Liver (tissue), 3 donors: Measurements from ENCODE around the gene CST3.

Source experiments
- CTCF ChIP-seq: fragments of 150-350 bp; IDR thresholded peaks from 2 replicates; pipeline ENCODE4 v1.5.1; 2017; ENCODE audit warnings: improper control_type of control experiment, low read depth, low read length; ENCODE audit not compliant: missing input control
- GABPA ChIP-seq, 2 donors: IDR thresholded peaks in 1 of 2; conservative IDR thresholded peaks in 1 of 2; 2 replicates each; pipeline ENCODE4 v1.6.1; 2016; ENCODE audit warnings: antibody characterized with exemption in 2 of 2, mild to moderate bottlenecking in 1 of 2, moderate library complexity in 1 of 2
- JUND ChIP-seq, 2 donors: IDR thresholded peaks; 2 replicates each; pipeline ENCODE4 v1.6.1; 2016; ENCODE audit warnings: antibody characterized with exemption in 2 of 2
- RAD21 ChIP-seq, 2 donors: IDR thresholded peaks; 2 replicates each; pipeline ENCODE4 v1.6.1; 2016; ENCODE audit warnings: antibody characterized with exemption in 2 of 2, mild to moderate bottlenecking in 2 of 2
- SP1 ChIP-seq: IDR thresholded peaks from 2 replicates; pipeline ENCODE4 v1.6.1; 2018; ENCODE audit warnings: antibody characterized with exemption, mild to moderate bottlenecking
- TAF1 ChIP-seq: conservative IDR thresholded peaks from 2 replicates; pipeline ENCODE4 v1.6.1; 2016; ENCODE audit warnings: antibody characterized with exemption, mild to moderate bottlenecking
- YY1 ChIP-seq: IDR thresholded peaks from 2 replicates; pipeline ENCODE4 v1.6.1; 2016; ENCODE audit warnings: antibody characterized with exemption, mild to moderate bottlenecking
- TF ChIP-seq, protein P1 (sequence below): IDR thresholded peaks from 2 replicates; pipeline ENCODE4 v1.6.1; 2016; ENCODE audit warnings: antibody characterized with exemption, mild to moderate bottlenecking
- TF ChIP-seq, protein P2 (sequence below): IDR thresholded peaks from 2 replicates; pipeline ENCODE4 v1.6.1; 2016; ENCODE audit warnings: antibody characterized with exemption
- donor health status: healthy.
- donor health status: healthy.

GRCh38 chr20:23631981-23632710, 5.6 kb downstream of the CST3 start:
- TF ChIP-seq CTCF: no peak
- TF ChIP-seq, protein P1, sequence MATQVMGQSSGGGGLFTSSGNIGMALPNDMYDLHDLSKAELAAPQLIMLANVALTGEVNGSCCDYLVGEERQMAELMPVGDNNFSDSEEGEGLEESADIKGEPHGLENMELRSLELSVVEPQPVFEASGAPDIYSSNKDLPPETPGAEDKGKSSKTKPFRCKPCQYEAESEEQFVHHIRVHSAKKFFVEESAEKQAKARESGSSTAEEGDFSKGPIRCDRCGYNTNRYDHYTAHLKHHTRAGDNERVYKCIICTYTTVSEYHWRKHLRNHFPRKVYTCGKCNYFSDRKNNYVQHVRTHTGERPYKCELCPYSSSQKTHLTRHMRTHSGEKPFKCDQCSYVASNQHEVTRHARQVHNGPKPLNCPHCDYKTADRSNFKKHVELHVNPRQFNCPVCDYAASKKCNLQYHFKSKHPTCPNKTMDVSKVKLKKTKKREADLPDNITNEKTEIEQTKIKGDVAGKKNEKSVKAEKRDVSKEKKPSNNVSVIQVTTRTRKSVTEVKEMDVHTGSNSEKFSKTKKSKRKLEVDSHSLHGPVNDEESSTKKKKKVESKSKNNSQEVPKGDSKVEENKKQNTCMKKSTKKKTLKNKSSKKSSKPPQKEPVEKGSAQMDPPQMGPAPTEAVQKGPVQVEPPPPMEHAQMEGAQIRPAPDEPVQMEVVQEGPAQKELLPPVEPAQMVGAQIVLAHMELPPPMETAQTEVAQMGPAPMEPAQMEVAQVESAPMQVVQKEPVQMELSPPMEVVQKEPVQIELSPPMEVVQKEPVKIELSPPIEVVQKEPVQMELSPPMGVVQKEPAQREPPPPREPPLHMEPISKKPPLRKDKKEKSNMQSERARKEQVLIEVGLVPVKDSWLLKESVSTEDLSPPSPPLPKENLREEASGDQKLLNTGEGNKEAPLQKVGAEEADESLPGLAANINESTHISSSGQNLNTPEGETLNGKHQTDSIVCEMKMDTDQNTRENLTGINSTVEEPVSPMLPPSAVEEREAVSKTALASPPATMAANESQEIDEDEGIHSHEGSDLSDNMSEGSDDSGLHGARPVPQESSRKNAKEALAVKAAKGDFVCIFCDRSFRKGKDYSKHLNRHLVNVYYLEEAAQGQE: no peak
- TF ChIP-seq, protein P2, sequence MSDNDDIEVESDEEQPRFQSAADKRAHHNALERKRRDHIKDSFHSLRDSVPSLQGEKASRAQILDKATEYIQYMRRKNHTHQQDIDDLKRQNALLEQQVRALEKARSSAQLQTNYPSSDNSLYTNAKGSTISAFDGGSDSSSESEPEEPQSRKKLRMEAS: no peak
- no peak for TF ChIP-seq SP1
- no peak for TF ChIP-seq RAD21 (IDR thresholded peaks at IDR 0.05)
- TF ChIP-seq GABPA (IDR thresholded peaks at IDR 0.05 in 1 of 2, conservative IDR thresholded peaks at IDR 0.05 in 1 of 2): no peak
- no peak for TF ChIP-seq TAF1
- TF ChIP-seq YY1: no peak
- no peak for TF ChIP-seq JUND (IDR thresholded peaks at IDR 0.05)
